Stimulated activated CD4-positive, alpha-beta T cell treated with anti-CD3 and anti-CD28 coated beads, Interleukin-15, amount 100 ng/mL, for 24 hours (primary cell): Measurements from ENCODE around the gene PPP2R5B.

Source experiments
- DNase-seq: peaks from one replicate; pipeline ENCODE4 v3.0.0-alpha.2; 2020

PPP2R5B gene

DNA sequence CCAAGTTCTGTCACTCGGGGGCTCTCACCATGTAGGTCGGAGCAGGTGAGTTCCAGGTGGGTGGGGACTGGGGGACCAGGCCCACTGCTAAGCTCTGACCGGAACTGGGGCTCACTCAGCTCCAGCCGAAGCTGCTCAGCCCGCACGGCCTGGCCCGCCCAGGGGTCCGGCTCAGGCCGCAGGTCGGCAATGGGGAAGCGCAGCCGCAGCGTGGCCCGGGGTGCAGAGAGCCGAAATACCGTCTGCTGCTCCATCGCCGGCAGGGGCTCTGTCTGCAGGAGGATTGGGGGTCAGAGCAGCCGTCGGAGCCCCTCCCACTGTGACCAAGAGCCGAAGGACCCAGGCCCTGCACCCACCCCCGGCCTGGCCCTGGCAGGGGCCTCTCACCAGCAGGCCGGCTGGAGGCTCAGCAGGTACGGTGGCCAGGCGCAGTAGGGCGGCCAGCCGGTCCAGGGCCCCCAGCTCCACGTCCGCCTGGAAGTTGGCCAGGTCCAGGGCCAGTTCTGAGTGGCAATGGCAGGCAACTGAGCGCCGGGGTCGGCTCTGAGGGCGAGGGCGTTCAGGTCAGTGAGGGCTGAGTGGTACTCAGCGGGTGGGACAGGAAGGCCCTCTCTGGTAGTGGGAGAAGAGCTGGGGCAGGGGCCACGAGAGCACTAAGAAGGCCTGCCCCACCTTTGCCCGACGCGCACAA lies 14.7 kb upstream of the PPP2R5B start:
- no peak for DNase-seq

DNA sequence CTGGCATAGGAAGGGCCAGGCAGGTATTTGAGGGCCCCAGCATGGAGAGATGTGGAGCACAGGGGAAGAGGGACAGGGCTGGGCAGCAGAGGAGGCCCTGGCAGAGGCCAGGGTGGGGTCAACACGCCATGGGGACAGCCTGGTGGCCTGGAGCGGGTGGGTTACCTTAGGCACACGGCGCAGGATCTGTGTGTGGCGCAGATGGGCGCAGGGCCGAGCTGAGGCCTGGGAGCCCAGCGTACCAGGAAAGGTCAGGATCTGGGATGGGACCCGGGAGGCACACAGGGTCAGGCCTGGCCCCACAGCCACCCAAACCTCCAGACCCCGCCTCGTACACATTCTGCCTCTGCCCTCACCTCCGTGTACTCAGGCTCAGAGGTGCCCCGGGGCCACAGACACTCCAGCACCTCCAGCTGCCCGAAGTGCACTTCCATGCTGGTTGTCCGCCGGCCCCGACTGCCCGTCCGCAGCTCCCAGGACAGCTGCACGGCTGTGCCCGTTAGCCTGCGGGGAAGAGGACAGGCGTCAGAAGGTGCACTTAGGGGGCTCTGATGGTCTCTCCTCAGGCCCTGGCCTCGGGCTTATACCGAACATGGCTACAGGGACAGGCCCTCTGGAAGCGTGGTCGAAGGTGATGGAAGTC lies 13.9 kb upstream of the PPP2R5B start:
- DNase-seq = no peak

DNA sequence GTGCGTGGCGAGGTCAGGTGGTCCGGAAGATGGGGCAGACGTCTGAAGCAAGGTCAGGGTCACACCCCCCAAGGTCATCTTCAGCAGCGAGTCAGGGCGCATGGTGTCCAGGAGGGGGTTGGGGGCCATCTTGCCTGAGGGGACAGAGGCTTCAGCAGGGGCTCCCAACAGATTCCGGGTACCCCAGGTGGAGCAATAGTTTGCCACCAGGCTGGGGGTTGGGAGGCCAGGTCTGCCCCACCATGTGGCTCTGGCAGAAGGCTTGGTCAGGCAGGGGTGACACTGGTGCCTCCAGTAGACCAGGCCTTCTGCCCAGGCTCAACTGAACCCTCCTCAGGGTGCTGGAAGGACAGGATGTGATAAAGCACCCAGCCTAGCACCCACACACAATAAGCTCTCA lies 13.3 kb upstream of the PPP2R5B start:
- DNase-seq = no peak

DNA sequence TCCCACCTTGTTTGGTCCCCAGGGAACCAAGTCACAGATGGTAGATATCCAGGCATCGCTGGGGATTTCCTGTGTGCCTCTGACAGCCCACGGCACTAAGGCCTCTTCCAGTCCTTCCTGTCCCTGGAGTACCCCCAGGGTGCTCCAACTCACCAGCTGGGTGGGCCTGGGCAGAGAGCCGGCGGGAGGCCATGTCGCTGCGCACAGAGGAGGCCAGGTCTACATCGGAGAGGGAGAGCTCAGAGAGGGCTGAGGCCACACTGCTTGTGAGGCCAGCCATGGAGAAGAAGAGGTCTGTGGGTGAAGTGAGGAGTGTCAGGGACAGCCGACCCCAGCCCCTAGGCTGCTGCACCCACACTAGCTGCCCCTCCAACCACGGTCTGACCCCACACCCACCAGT lies 12.8 kb upstream of the PPP2R5B start:
- no peak for DNase-seq

DNA sequence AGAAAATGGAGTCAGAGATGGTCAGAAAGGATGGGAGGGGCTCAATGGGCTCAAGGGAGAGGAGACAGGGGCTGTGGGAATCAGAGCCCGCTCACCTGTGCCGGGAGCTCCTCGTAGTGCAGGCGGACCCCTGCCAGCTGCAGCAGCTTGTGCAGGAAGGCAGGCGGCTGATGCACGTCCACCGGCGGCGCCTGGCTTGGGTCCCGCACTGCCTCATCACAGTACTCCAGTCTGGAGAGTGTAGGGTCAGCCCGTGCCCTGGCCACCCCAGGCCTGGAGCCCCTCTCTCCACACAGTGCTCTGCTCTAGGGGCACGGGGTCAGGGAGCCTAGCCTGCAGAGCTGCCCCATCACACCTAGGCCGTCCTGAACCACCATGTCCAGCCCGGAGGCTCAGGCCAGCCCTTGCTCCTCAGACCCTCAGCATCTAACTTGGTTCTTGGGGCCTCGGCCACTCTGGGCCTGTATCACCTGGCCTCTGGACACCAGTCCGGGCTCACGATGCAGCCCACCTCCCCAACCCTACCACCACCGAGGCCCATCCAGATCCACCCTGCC lies 11.2 kb upstream of the PPP2R5B start:
- no peak for DNase-seq

DNA sequence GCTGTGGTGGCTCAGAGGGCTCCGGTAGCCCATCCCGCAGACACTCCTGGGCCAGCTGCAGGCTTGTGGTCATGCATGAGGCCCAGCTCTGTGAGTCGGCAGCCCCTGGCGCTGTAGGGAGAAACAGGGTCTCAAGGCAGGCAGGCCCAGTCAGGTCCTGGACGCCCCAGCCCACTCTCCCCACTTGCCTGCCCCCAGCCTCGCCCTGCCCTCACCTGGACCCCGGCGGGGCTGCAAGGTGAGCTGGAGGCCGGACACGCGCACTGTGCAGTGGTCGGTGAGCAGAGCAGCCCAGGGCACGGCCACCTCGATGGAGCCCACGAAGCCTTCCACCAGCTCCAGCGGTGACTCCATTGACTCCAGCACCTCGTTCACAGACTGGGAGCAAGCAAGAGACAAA lies 10.4 kb upstream of the PPP2R5B start:
- DNase-seq = no peak

DNA sequence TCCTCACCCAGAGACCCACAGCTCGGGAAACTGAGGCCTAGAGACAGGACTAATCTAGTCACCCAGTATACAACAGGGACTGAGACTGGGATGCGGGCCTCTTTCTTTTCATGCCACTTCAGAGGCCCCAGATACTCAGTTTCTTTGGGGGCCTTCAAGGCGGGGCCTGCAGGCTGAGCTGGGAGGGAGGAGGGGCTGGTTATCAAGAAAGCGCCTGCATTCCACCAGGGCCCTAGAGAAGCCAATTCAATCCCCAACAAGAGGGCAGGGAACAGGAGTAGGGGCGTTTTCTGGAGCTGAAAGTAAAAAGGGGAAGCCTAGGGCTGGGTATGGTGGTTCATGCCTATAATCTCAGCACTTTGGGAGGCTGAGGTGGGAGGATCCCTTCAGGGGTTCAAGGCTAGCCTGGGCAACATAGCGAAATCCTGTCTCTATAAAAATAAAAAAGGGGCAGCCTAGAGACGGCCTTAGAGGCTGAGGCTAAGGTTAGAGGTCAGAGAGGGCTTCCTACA lies 9.1 kb upstream of the PPP2R5B start:
- no peak for DNase-seq

DNA sequence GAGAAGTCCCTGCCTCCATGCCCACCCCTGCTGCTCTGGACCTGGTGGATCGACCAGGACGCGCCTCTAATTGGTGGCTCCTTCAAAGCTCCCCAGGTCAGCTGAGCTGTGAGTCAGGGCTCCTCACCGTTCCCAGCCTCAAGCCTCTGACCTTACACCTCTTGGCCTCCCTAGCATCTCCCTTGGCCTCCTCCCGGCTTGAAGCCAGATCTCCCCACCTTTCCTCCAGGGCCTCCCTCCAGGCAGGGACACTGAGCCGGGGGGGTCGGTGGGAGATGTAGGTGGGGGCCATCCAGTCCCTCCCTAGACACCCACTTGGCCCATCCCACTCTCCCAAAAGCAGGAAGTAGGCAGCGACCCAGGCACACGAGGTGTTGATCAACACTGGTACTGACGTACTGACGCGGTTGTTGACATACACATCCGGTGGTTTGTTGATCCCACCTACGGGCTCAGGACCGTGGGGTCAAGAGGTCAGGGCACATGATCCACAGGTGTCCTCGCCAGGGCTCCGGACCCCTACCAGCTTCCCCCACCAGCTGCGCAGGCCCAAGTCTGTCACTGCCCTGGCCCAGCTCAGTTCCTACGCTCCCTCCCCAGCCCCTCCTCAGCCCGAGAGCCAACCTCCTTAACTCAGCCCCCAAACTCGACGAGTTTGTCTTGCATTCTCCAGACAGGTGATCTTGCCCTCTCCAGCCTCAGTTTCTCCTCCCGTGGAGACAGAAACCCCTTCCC lies 8.3 kb upstream of the PPP2R5B start:
- peak; percentile 27 for DNase-seq

DNA sequence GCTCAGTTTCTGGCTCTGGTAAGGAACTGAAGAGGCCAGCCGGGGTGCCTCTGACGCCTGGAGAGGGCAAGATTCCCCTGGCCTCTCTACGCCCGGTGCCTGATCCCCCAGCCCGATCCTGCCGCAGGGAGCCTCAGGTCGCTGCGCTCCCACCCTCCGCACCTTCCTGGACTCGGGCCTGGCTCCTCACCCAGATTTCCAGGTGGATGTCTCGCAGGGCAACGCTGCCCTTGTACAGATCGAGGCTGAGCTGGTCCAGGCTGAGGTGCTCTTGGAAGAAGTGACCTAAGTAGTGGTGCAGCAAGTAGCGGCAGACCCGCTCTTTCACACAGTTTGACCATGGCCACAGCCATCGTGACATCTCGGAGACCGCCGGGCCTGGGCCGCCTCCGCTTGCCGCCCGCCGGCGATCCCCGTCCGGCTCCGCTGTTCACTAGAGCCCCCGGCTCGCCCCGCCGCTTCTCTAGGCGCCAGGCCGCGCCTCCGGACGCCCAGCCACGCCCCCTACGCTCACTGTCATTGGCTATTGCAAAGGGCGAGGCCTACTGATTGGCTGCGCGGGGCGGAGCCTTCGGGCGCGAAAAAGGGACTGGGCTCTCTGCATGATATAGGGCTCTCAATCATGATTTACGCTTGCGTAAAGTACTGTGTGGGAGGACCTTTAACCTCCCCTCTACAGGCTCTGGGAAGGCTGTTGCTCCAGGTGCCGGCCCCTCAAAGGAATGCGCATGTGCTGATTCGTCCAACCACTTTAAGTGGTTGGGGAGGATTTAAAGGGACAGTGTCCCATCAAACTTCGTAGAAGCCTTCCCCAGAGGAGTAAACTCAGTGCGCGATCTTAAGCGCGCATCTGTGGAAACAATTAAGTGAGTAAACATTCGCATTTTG lies 7.5 kb upstream of the PPP2R5B start, which contains the start of gene ATG2A:
Gene ATG2A (minus strand): TSS at position 435 of the 888 bp plus-strand sequence. CDS start 74 bp downstream, at position 361.
- DNase-seq = peak; percentile 100

DNA sequence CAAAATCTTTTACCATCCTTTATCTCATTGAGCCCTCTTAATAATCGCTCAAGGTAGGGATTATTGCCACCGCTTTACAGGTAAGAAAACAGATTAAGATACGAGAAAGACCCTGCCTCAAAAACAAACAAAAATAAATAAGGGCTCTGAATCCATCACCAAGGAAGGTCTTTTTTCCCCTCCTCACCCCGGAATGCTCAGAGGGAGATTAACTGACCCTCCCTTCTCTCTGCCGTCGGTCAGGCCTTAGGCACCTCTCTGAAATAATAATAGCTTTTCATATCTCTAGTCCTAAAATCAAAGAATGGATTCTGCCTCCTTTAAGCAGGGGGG lies 6.9 kb upstream of the PPP2R5B start:
- DNase-seq = no peak

DNA sequence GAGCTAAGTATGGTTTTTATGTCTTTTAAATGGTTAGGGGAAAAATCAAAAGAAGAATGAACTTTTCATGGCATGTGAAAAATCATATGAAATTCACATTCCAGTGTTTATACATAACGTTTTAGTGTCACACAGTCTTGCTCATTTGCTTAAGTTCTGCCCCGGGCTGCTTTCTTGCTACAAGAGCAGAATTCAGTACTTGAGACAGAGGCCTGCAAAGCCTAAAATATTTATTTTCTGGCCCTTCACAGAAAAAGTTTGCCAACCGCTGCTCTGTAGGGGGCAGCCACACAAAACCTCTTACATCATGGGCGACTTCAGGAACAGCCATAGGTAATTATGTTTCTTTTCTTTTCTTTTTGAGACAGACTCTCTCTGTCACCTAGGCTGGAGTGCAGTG lies 6.5 kb upstream of the PPP2R5B start:
- DNase-seq = no peak

DNA sequence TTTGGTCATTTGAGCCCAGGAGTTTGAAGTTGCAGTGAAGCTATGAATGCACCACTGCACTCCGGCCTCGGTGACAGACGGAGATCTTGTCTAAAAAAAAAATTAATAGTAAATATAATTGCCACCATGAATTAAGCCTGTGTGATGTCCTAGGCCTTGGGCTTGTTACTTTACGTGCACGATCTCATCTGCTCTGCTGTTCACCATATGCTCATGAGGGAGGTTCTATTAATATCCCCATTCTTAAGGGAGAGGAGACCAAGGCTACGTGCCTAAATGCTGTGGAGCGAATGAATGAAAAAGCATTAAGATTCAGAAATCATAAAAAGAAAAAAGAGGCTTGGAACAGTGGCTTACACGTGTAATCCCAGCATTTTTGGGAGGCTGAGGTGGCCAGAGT lies 4.9 kb upstream of the PPP2R5B start:
- no peak for DNase-seq

DNA sequence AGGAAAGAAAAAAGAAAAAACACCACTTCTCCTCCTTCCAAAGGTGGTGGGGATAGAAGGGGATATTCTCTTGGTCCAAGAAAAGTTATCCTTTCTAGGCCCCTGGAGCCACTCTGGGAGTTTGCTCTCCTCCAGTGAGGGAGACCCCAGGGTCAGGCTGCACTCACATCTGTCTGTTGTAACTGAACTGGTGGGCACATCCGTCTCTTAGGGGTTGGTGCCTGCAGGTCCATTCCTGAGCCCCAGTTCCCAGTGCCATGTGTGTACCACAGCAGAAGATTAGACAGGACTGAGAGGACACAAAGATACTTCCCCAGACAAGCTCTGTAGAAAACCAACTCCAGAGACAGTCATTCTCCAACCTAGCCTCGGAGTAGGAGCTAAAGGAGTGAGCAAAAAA lies 4.4 kb upstream of the PPP2R5B start:
- no peak for DNase-seq

DNA sequence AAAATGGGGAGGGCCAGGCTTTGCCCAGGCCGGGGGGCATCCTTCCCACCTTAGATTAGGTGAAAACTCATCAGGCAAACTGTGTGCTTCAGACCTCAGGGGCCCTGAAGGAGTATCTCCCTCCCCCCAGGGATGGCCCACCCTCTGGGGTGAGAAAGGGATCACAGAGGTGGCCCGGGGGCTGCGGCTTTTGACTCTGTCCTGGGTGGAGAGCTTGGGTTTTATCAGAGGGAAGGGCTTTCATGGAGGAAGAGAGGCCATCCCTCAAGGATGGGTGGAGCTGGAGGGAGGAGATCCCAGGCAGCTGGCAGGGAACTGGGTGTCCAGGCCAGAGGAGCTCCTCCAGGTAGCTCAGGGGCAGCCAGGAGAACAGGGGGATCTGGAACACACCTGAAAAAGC lies 3.1 kb upstream of the PPP2R5B start:
- no peak for DNase-seq

DNA sequence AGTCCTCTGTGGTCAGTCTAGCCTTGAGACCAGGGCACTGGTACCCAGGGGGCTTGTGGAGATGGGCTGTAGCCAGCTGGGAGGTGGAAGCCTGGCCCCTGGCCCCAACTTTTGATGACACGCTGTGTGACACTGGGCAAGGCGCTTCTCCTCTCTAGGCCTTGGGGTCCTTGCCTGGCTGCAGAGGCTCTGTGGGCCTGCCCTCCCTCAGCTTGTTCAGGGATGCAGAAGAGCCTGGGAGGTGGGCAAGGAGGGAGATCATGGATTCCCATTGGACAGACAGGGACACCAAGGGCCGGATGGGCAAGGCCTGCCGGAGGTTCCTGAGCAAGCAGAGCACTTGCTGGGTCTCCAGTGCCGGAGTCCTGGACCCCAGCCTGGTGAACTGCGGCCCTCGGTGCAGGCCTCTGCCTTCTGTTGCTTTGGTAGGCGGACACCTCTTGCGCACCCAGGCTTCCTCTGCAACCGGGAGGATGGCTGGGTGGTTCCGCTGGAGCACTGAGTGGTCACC lies 1.3 kb upstream of the PPP2R5B start:
- DNase-seq = no peak

DNA sequence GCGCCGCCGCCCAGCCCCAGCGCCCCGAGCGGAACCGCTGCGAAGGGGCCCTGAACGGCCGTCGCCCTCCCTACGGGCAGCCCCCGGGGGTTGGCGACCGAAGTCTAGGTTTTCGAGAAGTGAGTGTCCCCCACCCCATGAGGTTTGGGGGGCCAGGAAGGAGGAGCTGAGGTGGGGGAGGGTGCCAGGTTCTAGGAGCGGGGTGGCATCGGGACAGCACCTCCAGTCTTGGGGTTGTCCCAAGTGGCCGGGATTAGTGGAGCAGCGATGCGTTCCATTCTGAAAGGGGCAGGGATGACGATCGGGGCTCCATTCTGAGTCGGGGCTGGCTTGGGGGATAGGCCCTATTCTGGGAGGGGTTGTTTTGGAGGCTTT lies 408 bp downstream of the PPP2R5B start:
- DNase-seq = peak; percentile 29

DNA sequence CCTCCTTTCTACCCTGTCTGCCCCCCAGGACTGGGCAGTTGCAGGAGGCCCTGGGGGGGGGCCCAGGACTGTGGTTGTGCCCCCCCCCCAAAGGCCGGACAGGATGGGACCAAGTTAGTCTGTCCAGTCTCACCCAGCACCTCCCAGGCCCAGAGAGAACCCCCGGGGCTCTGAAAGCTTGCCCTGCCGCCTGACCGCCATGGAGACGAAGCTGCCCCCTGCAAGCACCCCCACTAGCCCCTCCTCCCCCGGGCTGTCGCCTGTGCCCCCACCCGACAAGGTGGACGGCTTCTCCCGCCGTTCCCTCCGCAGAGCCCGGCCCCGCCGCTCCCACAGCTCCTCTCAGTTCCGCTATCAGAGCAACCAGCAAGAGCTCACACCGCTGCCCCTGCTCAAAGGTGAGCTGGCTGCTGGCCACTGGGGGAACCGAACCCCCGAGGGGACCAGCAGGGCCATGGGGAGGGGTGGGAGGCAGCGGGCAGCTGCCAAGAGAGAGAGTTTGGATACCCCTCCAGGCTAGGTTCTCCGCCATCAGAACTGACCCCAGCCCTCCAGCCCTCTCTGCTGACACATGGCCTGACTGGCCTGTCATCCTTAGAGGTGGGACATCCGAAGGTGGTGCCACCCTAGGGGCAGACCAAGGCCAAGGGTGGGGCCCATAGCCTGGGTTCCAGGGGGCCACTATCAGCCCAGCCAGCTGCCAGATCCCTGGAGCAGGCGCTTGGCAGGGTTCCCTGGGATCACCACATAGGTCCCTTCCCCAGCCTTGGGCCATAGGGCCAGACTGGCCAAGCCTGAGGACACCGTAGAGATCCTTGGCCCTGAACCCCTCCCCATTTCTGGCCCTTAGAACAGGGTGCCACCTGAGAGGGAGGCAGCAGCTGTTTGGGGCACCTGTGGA lies 1.3 kb downstream of the PPP2R5B start:
- no peak for DNase-seq

DNA sequence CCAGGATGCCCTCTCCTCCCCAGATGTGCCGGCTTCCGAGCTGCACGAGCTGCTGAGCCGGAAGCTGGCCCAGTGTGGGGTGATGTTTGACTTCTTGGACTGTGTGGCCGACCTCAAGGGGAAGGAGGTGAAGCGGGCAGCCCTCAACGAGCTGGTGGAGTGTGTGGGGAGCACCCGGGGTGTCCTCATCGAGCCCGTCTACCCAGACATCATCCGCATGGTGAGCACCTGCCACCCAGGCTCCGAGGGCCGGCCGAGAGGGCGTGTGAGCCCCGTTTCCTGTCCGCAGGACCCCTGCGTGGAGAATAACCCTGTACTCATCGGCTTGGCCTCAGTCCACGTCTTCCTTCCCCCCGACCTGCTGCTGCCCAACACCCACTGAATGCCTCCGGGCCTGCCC lies 2.2 kb downstream of the PPP2R5B start:
- DNase-seq = no peak

DNA sequence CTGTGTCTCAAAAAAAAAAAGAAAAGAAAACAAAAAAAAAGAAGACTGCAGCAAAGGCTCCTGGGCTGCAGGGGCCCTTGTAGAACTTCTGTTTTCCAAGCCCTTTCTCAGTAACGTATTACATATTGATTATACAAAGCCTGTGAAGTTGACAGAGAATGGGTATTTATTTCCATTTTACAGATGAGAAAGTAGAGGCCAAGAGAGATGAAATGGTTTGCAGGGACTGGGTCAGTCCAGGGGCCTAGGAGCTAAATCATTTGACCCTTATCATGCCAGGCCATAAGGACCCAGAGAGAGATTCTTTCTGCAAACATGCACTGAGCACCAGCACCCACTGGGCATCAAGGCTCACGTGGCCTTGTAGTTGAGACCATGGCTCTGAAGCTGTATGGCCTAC lies 4.5 kb downstream of the PPP2R5B start:
- no peak for DNase-seq

DNA sequence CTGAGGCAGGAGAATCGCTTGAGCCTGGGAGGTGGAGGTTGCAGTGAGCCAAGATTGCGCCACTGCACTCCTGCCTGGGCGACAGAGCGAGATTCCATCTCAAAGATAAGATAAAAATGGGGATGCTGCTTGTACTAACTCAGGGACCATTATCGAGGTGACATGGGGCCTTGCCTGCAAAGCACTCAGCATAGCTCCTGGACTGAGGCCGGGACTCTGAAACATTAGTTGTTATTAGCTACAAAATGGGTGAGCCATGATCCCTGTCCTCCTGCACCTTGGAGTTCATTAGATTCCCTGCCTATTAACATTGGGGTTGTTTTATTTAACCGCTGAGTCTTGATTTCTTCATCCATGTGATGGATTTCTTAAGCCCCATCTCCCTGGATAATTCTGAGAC lies 5.1 kb downstream of the PPP2R5B start:
- no peak for DNase-seq

DNA sequence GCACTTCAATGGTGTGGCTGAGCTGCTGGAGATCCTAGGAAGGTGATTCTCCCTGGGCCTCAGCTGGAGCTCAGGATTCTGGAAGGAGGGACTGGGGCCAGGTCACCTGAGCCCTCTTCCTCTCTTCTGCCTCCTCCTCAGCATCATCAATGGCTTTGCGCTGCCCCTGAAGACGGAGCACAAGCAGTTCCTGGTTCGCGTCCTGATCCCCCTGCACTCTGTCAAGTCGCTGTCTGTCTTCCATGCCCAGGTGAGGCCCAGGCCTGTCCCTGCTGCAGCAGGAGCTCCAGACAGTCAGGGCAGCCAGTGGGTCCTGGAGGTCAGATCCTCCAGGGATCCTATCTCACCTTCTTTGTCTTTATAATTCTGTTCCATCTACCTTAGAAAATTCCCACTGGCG lies 5.9 kb downstream of the PPP2R5B start:
- DNase-seq = no peak

DNA sequence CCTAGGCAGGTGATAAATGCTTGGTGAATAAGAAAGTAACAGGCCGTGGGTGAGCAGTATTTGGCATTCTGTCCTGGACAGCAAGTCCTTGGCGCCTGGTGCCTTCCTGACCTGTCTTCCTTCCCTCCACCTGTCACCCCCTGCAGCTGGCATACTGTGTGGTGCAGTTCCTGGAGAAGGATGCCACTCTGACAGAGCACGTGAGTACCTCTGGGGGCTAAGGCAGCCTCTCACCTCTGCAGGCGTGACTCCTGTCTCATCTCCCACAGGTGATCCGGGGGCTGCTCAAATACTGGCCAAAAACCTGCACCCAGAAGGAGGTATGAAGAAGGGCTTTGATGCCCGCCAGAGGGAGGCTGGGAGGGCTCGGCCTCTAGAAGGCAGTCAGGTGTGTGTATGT lies 6.8 kb downstream of the PPP2R5B start:
- no peak for DNase-seq
